Right ventricle myocardium superior (tissue), 1 donor: ENCODE data around the gene LRRC74B. TPM values are rescaled to one million over a fixed set of nuclear protein-coding genes. Genes with fewer than 3 reads are reported as not detected.
A peak's percentile ranks its signal among the peaks of the same experiment; 100 is the strongest.
"Not testable (repeated sequence)": the region's sequence is repeated elsewhere in the genome, so short reads cannot be mapped to it uniquely, and the experiment has no call there.

Experiments
- ATAC-seq: fragments of 200-7000 bp; cut with Tn5 transposase; one replicate; pipeline ENCODE4 v1.9.1; 2020; ENCODE audit warnings: mild to moderate bottlenecking; ENCODE audit not compliant: poor library complexity
- DNase-seq: peaks from one replicate; pipeline ENCODE4 v3.0.0-alpha.2; 2020
- intact Hi-C: fragments of 100-400 bp; cut with DNase I; formaldehyde crosslinking; loops from one replicate; pipeline ENCODE4 v1.11.2; 2022
- total RNA-seq: library from RNA; stranded (reverse); fragmentation: NEBNext Ultra II Directional; extraction: Animal tissue kit (Norgen Biotek cat#: 25700); gene quantifications from one replicate; pipeline ENCODE4 v1.2.1, GENCODE V29; 2021
- donor health status: DM: no; HTN: yes; CAD: no; lungs with severe emphysema.

Gene LRRC74B
- total RNA-seq, 1 donor from 2014 or later = not detected

DNA sequence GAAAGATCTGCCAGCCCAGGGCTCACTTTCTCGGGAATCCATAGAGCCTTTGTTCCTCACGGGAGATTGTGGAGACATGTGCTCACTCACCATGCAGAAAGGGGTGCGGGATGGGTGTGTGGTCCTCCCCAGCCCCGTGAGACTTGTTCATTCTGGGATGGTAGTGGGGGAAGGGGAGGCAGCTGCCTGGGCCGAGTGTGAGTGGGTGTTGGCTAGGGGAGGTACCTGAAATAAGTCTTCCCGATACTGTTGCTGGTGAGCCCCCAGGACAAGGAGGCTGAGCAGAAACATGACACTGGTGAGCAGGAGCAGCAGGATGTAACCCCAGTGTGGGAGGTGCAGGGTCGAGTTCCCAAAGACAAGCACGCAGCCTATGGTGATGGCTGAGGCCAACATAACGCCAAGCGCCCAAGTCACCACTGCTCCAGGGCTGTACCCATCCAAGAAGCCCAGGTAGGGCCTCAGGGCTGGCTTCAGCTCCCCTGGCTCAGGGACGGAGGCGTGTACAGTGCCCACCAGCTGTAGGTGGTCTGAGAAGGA is 16.2 kb upstream of the LRRC74B start:
- intact Hi-C loops = no loop called here
- ATAC-seq = no peak
- no peak for DNase-seq

DNA sequence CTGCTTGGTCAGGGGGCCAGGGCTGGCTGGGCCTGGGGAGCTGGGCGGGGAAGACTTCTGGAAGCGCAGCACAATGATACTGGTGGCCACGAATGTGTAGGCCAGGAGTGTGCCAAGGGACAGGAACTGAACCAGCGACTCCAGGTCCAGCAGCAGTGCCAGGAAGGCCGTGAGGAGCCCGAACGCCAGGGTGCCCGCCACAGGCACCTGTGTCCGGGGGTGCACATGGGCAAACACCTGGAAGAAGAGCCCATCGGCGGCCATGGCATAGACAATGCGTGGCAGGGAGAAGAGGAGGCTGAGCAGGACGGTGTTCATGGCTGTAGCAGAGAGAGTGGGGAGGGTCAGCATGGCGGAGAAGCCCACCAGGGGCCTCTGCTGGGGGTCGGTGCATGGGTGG is 15.7 kb upstream of the LRRC74B start:
- intact Hi-C loops = no loop called here
- no peak for ATAC-seq
- no peak for DNase-seq

- intact Hi-C loops = no loop called here
- DNase-seq (no peak), ATAC-seq (no peak)
Measured at GRCh38 chr22:21030621-21031544, 14.9 kb upstream of the LRRC74B start.

DNA sequence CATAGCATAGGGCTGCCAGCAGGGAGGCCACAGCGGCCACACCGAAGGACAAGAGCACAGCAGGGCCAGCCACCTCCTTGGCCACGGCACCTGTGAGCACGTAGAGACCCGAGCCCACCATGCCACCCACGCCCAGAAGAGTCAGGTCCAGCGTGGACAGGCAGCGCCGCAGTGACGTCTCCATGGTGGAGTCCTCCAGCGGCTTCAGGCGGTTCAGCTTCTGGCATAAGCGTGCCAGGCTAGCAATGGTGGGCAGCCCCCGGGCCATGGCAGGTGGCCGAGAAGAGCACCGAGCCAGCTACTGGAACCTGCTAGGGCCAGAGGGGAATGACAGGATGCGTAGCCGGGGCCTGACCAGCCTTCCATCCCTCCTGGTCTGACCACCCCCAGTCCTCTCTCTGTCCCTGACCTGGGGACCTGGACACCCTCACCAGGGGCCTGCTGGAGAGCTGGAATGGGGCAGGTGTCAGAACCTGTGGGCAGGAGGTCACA is 14.2 kb upstream of the LRRC74B start:
- intact Hi-C loops = no loop called here
- DNase-seq (no peak), ATAC-seq (no peak)

GRCh38 chr22:21032037-21032867 is 13.5 kb upstream of the LRRC74B start, which contains the start of gene SLC7A4:
TSS of gene SLC7A4 (minus strand) at chr22:21032561. CDS start at chr22:21031812, 749 bp downstream.
- ATAC-seq = peak; percentile 60
- no peak for DNase-seq

DNA sequence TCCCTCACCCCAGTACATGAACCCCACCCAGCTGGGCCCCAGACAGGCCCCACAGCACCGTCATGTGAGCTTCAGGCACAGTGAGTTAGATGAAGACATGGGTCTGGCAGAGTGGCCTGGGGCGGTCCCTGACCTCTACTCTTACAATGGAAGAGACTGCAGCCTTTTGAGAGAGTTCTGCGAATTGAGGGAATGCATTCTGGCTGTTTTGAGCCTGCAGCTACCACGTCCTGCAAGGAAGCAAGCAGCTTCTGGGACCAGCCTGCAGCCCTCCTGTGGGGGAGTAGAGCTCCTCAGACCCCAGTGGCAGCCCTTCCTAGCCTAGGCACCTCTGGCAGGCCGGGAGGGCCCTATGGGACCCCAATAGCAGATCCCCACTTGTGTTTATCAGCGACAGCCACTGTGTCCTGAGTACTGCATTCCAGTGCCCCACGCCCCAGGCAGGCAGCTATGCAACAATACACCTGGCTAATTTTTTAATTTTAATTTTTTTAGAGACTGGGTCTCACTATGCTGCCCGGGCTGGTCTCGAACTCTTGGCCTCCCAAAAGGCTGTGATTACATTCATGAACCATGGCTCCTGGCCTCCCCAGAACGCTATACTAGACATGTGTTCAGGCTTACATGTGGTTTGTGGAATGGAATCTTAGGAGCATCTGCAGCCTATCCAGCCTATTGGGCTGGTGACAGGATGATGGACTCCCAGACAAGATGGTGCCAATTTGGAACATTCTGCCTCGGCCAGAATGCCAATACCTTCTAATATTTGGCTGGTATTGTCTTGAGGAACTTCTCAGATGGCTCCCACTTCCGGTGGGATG is 12.7 kb upstream of the LRRC74B start:
- intact Hi-C loops = no loop called here
- peak; percentile 9 for ATAC-seq
- no peak for DNase-seq

More at GRCh38 chr22:21032037-21032867, 13.5 kb upstream of the LRRC74B start, which contains the start of gene SLC7A4:
- intact Hi-C loops = no loop called here

- ATAC-seq (no peak), DNase-seq (no peak)
- intact Hi-C loops = no loop called here
Measured at GRCh38 chr22:21033895-21034294, 11.9 kb upstream of the LRRC74B start.

DNA sequence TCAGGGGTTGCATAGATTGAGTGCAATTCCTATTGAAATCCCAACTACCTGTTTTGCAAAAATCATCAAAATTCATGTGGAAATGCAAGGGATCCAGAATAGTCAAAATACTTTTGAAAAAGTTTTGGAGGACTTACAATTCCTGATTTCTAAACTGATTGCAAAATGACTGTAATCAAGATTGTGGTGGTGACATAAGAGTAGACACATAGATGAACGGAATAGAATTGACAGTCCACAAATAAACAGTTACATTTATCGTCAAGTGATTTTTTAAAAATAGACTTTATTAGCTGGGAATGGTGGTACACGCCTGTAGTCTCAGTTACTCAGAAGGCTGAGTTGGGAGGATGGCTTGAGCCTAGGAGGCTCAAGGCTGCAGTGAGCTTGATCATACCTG is 10.8 kb upstream of the LRRC74B start:
- ATAC-seq (no peak), DNase-seq (no peak)
- intact Hi-C loops = no loop called here

- intact Hi-C loops = no loop called here
- DNase-seq (no peak), ATAC-seq (peak; percentile 85)
Measured at GRCh38 chr22:21038405-21038804, 7.3 kb upstream of the LRRC74B start.

- ATAC-seq, intact Hi-C loops, DNase-seq: not testable (repeated sequence)
Measured at GRCh38 chr22:21039158-21039557, 6.6 kb upstream of the LRRC74B start.

DNA sequence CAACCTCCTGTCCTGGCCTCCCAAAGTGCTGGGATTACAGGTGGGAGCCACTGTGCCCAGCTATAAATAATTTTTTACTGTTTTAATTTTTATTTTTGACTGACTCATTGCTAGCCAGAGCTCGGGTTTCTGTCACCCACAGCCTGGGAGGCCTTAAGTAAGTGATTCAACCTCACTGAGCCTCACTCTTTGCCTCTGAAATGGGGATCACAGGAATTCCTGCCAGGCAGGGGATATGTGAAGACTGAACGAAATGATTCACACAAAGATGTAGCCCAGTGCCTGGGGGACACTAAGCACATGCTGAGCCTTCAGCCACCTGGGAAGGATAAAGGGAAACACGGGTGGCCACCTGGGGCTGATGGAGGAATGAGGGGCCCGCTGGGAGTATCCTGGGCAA is 3.8 kb upstream of the LRRC74B start:
- no peak for DNase-seq

DNA sequence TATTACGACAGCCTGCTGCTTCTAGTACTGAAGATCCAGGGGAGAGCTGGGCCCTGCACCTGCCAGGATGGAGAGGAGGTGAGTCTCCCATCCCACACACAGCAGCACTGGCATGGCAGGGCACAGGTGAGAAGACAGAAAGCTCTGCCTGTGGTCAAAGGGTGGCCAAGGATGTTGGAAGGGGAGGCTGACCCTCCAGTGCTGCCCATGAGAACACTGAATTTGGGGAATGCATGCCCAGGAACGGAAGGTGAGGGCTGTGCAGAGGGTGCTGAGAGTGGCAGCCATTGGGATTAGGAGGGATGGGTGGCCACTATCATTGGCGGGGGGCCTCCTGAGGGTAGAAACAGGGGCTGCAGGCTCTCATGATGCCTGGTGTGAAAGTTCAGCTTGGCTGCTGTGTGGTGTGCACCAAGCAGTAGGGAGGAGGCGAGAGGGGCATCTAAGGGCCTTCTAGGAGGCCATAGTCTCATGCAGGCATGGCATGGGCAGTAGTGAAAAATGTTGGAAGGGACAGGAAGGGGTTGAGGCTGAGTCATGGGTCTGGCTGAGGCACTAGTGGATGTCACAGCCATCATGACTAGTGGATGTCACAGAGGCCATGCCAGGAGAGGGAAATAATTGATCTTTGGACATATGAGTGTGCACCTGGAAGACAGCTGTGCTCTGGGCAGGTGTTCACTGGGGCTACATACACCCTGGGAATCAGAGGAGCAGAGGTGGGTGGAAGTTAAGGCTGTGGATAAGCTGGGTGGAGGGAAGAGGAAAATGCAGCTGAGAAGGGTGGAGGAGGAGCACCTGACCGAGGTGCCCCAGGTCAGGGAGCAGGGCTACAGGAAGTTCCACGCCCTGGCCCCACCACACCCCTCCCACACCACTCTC is 2.5 kb upstream of the LRRC74B start:
- ATAC-seq (no peak), DNase-seq (no peak)
- intact Hi-C loops = no loop called here

More for the DNA sequence above, 3.8 kb upstream of the LRRC74B start:
- intact Hi-C loops = no loop called here
- ATAC-seq = no peak

- DNase-seq (no peak), ATAC-seq (no peak)
- intact Hi-C loops = no loop called here
Measured at GRCh38 chr22:21043860-21044535, 1.7 kb upstream of the LRRC74B start.

GRCh38 chr22:21044931-21045584 is 688 bp upstream of the LRRC74B start:
- no peak for DNase-seq
- intact Hi-C loops = no loop called here
- peak; percentile 64 for ATAC-seq

GRCh38 chr22:21047035-21047661 is 1.4 kb downstream of the LRRC74B start:
- ATAC-seq (no peak), DNase-seq (no peak)
- intact Hi-C loops = no loop called here

DNA sequence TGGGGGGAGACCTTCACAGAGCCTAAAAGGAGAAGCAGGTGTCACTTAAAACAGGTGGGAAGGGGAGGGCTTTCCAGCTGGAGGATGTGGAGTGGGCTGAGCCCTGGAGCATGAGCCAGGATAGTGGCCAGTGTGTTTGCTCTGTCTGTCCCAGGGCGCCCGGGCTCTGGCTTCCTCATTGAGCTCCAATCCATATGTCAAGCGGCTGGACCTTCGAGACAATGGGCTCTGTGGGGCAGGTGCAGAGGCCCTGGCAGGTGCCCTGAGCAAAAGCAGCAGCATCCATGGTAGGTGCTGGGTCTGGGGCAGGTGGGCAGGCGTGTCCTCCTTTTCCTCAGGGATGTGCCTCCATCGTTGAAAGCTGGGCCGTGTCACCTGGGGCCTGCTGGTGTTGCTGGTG is 2.0 kb downstream of the LRRC74B start:
- ATAC-seq (no peak), DNase-seq (no peak)
- intact Hi-C loops = no loop called here
